GM19035 (cell line): ENCODE results near the gene NELL1.
"Not testable (repeated sequence)": the region's sequence is repeated elsewhere in the genome, so short reads cannot be mapped to it uniquely, and the experiment has no call there.

ENCODE experiments used
- ATAC-seq: cut with Tn5 transposase; IDR thresholded peaks from one replicate; pipeline ENCODE4 v1.9.1; 2021; ENCODE audit not compliant: unreplicated experiment

NELL1 gene

GRCh38 chr11:21177379-21177778 is 508.0 kb downstream of the NELL1 start:
- no peak for ATAC-seq

DNA sequence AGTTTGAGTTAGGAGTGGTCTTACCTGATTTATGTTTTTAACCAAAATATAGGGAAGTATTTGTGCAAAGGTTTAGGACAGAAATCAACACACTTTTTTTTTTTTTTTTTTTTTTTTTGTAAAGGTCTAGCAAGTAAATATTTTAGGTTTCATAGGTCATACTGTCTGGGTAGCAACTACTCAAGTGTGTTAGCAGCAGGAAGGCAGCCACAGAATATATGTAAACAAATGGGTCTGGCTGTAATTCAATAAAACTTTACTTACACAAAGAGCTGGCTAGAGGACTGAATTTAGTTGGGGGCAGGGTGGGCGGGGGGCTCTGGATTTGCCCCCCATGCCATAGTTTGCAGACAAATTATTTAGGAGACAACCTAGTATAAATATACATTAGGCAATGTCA is 510.4 kb downstream of the NELL1 start:
- no peak for ATAC-seq

- ATAC-seq, result no peak
Measured at GRCh38 chr11:21180182-21180581, 510.8 kb downstream of the NELL1 start.

- ATAC-seq, result no peak
Measured at GRCh38 chr11:21185959-21186358, 516.6 kb downstream of the NELL1 start.

DNA sequence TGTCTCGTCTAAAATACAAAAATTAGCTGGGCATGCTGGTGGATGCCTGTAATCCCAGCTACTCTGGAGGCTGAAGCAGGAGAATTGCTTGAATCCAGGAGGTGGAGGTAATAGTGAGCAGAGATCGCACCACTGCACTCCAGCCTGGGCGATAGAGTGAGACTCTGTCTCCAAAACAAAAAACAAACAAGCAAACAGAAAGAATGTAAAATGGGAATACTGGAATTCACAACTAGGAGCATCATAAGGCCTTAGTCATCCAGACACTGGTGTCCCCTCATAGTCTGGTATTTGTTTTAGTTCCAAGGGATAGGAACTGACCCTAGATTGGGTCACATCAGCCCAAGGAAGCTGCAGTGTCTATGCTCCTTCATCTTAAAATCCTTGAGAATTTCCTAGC is 520.8 kb downstream of the NELL1 start:
- ATAC-seq, result no peak

GRCh38 chr11:21195995-21196394 is 526.6 kb downstream of the NELL1 start:
- no peak for ATAC-seq

GRCh38 chr11:21198498-21198897 is 529.1 kb downstream of the NELL1 start:
- no peak for ATAC-seq

DNA sequence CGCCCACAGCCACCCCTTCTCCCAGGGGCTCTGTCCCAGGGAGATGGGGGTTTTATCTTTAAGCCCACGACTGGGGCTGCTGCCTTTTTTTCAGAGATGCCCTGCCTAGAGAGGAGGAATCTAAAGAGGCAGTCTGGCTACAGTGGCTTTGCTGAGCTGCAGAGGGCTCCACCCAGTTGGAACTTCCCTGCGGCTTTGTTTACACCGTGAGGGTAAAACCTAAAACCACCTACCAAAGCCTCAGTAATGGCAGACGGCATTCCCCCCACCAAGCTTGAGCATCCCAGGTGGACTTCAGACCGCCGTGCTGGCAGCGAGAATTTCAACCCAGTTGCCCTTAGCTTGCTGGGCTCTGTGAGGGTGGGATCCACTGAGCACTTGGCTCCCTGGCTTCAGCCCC is 535.8 kb downstream of the NELL1 start:
- ATAC-seq, result no peak

DNA sequence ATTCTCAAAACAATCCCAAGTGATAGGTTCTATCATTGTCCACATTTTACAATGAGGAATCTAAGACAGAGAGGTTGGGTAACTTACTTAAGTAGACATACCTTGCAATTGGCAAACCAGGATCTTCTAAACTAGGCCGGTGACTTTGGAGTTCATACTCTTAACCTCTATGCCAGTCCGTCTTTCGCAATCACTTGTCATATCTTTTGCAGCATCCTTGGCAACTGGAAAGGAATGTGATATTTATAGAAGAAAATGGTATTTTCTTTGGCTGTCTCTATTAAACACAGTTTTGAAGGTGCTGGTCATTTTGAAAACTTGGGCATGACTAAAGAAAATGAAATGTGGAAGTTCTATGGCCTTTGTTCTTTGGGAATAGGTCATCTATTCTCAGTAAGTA is 556.5 kb downstream of the NELL1 start:
- no peak for ATAC-seq

GRCh38 chr11:21229224-21229623 is 559.8 kb downstream of the NELL1 start:
- ATAC-seq, result no peak

GRCh38 chr11:21250196-21250595 is 580.8 kb downstream of the NELL1 start:
- no peak for ATAC-seq

GRCh38 chr11:21254055-21254454 is 584.7 kb downstream of the NELL1 start:
- ATAC-seq, result no peak

- no peak for ATAC-seq
Measured at GRCh38 chr11:21254790-21255189, 585.4 kb downstream of the NELL1 start.

DNA sequence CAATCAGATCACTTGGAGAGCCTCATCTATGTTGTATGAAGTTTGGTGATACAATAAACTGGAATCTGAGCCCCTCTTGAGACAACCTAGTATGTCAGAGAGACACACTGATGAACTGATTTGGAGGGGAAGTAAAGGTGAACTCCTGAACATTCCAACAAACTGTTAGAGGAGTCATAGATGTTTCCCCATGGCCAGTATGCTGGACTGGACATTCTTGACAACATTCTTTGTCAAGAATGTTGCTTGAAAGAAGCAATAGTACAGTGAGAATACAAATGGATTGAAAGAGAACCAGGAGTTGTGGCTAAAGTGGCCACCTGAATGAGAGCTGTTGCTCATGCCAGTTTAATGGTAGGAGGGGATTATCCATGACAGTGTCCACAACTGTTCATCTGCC is 588.1 kb downstream of the NELL1 start:
- no peak for ATAC-seq

DNA sequence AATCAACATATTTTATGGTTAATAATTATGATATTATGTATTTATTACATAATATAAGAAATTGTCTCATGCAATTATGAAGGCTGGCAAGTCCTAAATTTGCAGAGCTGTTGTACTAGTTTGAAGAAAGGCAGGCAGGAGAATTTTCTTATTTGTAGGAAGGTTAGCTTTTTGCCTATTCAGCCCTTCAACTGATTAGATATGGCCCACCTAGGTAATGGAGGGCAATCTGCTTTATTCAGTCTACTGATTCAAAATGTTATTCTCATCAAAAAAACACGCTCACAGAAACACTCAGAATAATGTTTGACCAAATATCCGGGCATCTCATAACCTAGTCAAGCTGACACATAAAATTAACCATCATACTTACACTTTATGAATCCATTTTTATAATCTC is 589.0 kb downstream of the NELL1 start:
- no peak for ATAC-seq

GRCh38 chr11:21260101-21260500 is 590.7 kb downstream of the NELL1 start:
- ATAC-seq, result no peak

- ATAC-seq, result no peak
Measured at GRCh38 chr11:21262992-21263391, 593.6 kb downstream of the NELL1 start.

DNA sequence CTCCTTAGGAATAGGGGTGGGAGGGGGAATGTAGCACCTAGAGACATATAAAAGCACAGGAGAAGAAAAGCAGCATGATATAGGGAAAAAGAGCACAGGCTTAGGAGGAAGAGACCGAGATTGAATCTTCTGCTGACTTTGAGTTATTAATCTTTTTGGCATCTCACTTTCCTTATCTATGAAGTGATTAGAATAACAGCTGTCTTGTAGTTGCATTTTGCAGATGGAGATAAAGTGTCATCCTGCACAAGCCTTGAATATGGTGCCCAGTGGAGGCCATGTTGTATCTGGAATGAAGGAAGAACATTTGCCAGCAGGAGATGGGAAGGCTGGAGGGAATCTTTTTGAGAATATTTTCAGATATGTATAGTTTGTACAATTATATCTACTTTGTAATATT is 594.7 kb downstream of the NELL1 start:
- ATAC-seq, result no peak

DNA sequence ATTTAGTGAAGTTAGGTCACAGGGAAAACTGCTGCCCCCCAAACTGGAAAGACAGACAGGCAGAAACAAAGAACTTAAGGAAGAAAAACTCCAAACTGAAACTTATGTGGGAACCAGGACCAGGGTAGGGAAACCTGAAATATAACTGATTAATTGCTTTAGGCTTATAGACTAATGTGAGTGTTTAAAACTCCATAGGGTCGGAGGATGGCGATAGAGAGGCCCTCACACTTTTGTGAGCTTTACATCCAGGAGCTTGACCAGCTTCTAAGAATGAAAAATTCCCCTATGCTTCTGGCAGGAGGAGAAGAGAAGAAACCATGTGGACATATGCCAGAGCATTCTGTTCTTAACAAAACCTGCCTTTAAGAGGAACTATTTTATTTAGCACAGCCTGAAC is 598.6 kb downstream of the NELL1 start:
- ATAC-seq, result no peak

DNA sequence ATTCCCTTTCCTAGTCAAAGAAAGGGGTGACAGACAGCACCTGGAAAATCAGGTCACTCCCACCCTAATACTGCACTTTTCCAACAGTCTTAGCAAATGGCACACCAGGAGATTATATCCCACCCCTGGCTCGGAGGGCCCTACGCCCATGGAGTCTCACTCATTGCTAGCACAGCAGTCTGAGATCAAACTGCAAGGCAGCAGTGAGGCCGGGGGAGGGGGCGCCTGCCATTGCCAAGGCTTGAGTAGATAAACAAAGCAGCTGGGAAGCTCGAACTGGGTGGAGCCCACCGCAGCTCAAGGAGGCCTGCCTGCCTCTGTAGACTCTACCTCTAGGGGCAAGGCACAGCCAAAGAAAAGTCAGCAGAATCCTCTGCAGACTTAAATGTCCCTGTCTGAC is 602.8 kb downstream of the NELL1 start:
- ATAC-seq, result not testable (repeated sequence)

GRCh38 chr11:21278840-21279239 is 609.5 kb downstream of the NELL1 start:
- no peak for ATAC-seq

- ATAC-seq, result no peak
Measured at GRCh38 chr11:21285104-21285503, 615.7 kb downstream of the NELL1 start.

DNA sequence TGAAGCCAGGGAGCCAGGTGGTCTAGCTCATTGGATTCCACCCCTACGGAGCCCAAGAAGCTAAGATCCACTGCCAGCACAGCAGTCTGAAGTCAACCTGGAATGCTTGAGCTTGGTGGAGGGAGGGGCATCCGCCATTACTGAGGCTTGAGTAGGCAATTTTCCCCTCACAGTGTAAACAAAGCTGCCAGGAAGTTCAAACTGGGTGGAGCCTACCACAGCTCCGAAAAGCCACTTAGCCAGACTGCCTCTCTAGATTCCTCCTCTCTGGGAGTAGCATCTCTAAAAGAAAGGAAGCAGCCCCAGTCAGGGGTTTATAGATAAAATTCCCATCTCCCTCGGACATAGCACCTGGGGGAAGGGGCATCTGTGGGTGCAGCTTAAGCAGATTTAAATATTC is 620.3 kb downstream of the NELL1 start:
- ATAC-seq, result no peak

GRCh38 chr11:21295508-21295907 is 626.1 kb downstream of the NELL1 start:
- no peak for ATAC-seq
